HepG2 (cell line): ENCODE measurements around the gene VRK1. TPM values are rescaled to one million over a fixed set of nuclear protein-coding genes. Genes with fewer than 3 reads are reported as not detected.

Source experiments
- ATAC-seq: fragments of 200-7000 bp; cut with Tn5 transposase; 3 replicates; pipeline ENCODE4 v1.9.1; 2020; ENCODE audit warnings: mild to moderate bottlenecking, moderate library complexity
- BruUV-seq: library from RNA; stranded (reverse); fragments of 400-500 nt; replicated peaks from 2 replicates; lab custom pipeline; 2021; lab: Mats Ljungman, UMichigan
- CTCF ChIA-PET: fragments of 300-600 bp; formaldehyde crosslinking; extraction: SDS; loops from one replicate; lab custom pipeline; 2021; ENCODE audit warnings: low total read pairs, inconsistent platforms, low intra/inter-chr PET ratio; lab: Yijun Ruan, JAX
- POLR2A ChIA-PET: fragments of 350-600 bp; sonication (Branson Sonifier 250); formaldehyde crosslinking; loops from one replicate; lab custom pipeline; 2020; ENCODE audit warnings: antibody characterized with exemption, inconsistent platforms; lab: Yijun Ruan, JAX
- DNase-seq: peaks from one replicate; pipeline ENCODE4 v3.0.0-alpha.2; 2015; ENCODE audit warnings: low spot score
- FAIRE-seq: peaks from 3 replicates; lab custom pipeline; 2011; peaks lifted over from hg19 to GRCh38; lab: Jason Lieb, UNC
- H2AFZ ChIP-seq: one replicate; pipeline ENCODE4 v1.6.1; 2011; ENCODE audit warnings: low read length, inconsistent platforms
- H3K27ac ChIP-seq: fragments of 300-600 bp; 3 replicates; pipeline ENCODE4 v1.8.0; 2011; ENCODE audit warnings: mixed run types, mild to moderate bottlenecking, mixed read lengths, low read length, inconsistent platforms; ENCODE audit not compliant: insufficient read depth; ENCODE audit errors: extremely low read length
- H3K27me3 ChIP-seq, 2 experiments: fragments of 200-600 bp in 1 of 2; 2 replicates in 1 of 2; 3 replicates in 1 of 2; pipeline versions ENCODE4 v1.6.0 to v1.8.0; 2011; ENCODE audit warnings: low read length in 2 of 2, mild to moderate bottlenecking in 2 of 2, moderate library complexity in 2 of 2, inconsistent platforms in 1 of 2; ENCODE audit not compliant: insufficient read depth in 2 of 2, control insufficient read depth in 1 of 2
- H3K36me3 ChIP-seq, 2 experiments: fragments of 200-600 bp in 1 of 2; replicated peaks in 1 of 2; 2 replicates in 1 of 2; 3 replicates in 1 of 2; pipeline versions ENCODE4 v1.5.1 to v1.8.0; 2011; ENCODE audit warnings: low read length in 2 of 2, inconsistent platforms in 1 of 2; ENCODE audit not compliant: insufficient read depth in 2 of 2, control insufficient read depth in 1 of 2
- H3K4me1 ChIP-seq: 2 replicates; pipeline ENCODE4 v1.5.1; 2012; ENCODE audit warnings: low read length, inconsistent platforms; ENCODE audit not compliant: insufficient read depth
- H3K4me2 ChIP-seq: 2 replicates; pipeline ENCODE4 v1.6.0; 2011; ENCODE audit warnings: low read depth, low read length, inconsistent platforms
- H3K4me3 ChIP-seq, 3 experiments: fragments of 200-600 bp in 1 of 3; sonication (generic), shearing (Covaris generic) in 1 of 3; replicated peaks in 1 of 3; 2 replicates each; pipeline ENCODE4 v1.5.1; 2011 to 2016; ENCODE audit warnings: low read length in 3 of 3, inconsistent platforms in 2 of 3, low read depth in 2 of 3, mild to moderate bottlenecking in 2 of 3, control low read depth in 1 of 3, mixed read lengths in 1 of 3; ENCODE audit not compliant: insufficient read depth in 1 of 3
- H3K79me2 ChIP-seq: one replicate; pipeline ENCODE4 v1.6.1; 2011; ENCODE audit warnings: low read length, inconsistent platforms; ENCODE audit not compliant: insufficient read depth
- H3K9ac ChIP-seq: 2 replicates; pipeline ENCODE4 v1.6.0; 2011; ENCODE audit warnings: mild to moderate bottlenecking, low read depth, low read length, inconsistent platforms; ENCODE audit not compliant: insufficient read depth
- H3K9me3 ChIP-seq: 2 replicates; pipeline ENCODE4 v1.5.1; 2012; ENCODE audit warnings: mild to moderate bottlenecking, low read length
- H4K20me1 ChIP-seq: 2 replicates; pipeline ENCODE4 v1.6.0; 2011; ENCODE audit warnings: inconsistent platforms, mild to moderate bottlenecking, low read length, moderate library complexity; ENCODE audit not compliant: insufficient read depth
- AFF4 ChIP-seq: sonication (generic); formaldehyde crosslinking; IDR thresholded peaks from 2 replicates; pipeline ENCODE4 v1.4.0; 2020; ENCODE audit warnings: missing genetic modification reagents
- GTF2F1 ChIP-seq: fragments of 150-350 bp; IDR thresholded peaks from 2 replicates; pipeline ENCODE4 v1.6.1; 2014; ENCODE audit warnings: low read length
- IKZF1 ChIP-seq: fragments of 450-650 bp; IDR thresholded peaks from 2 replicates; pipeline ENCODE4 v1.7.1; 2016
- KAT2B ChIP-seq: fragments of 150-350 bp; IDR thresholded peaks from 2 replicates; pipeline ENCODE4 v1.6.1; 2014; ENCODE audit warnings: low read depth, low read length, borderline replicate concordance
- TIGD3 ChIP-seq: sonication (generic); formaldehyde crosslinking; IDR thresholded peaks from 2 replicates; pipeline ENCODE4 v1.5.1; 2020; ENCODE audit warnings: mild to moderate bottlenecking, missing genetic modification reagents, borderline replicate concordance
- ZBTB1 ChIP-seq: sonication (generic); formaldehyde crosslinking; IDR thresholded peaks from 2 replicates; pipeline ENCODE4 v1.4.0; 2020; ENCODE audit warnings: missing genetic modification reagents, borderline replicate concordance
- ZNF12 ChIP-seq: sonication (generic); formaldehyde crosslinking; IDR thresholded peaks from 2 replicates; pipeline ENCODE4 v1.5.0; 2020; ENCODE audit warnings: missing genetic modification reagents
- ZNF331 ChIP-seq: sonication (generic); formaldehyde crosslinking; IDR thresholded peaks from 2 replicates; pipeline ENCODE4 v1.4.0; 2020; ENCODE audit warnings: missing genetic modification reagents
- ZNF414 ChIP-seq: sonication (generic); formaldehyde crosslinking; IDR thresholded peaks from 2 replicates; pipeline ENCODE4 v1.5.0; 2020; ENCODE audit warnings: missing genetic modification reagents
- ZNF792 ChIP-seq: IDR thresholded peaks from 2 replicates; pipeline ENCODE4 v1.6.1; 2016
- WGBS: methylation state at CpG from one replicate; pipeline ENCODE4 v1.1.6; 2017; ENCODE audit warnings: low lambda C conversion rate; 5-methylcytosine and 5-hydroxymethylcytosine counted together
- in situ Hi-C: cut with HindIII; loops from 2 replicates; pipeline ENCODE4 v1.10.0; 2017; ENCODE audit warnings: low pct_unique_long_range_greater_than_20kb; ENCODE audit not compliant: extremely low pct_ligation_motif_present
- intact Hi-C: fragments of 100-400 bp; cut with micrococcal nuclease; formaldehyde crosslinking; loops from one replicate; pipeline ENCODE4 v1.10.0; 2022; ENCODE audit not compliant: unreplicated experiment
- polyA plus RNA-seq, 8 experiments: library from polyadenylated mRNA; depleted of rRNA in 3 of 8; stranded (reverse) in 7 of 8; unstranded in 1 of 8; fragments of >200 nt; fragmentation: Illumina TruSeq in 4 of 8; extraction: Trizol in 4 of 8; gene quantifications; 2 replicates each; pipeline versions ENCODE4 v1.2.1 to v1.2.3, GENCODE V29; 2011 to 2016; ENCODE audit warnings: low read depth in 4 of 8, missing spikeins in 1 of 8, mixed read lengths in 1 of 8; ENCODE audit not compliant: insufficient read depth in 1 of 8
- total RNA-seq, 5 experiments: library from RNA; depleted of rRNA; stranded (reverse); fragments of >200 nt; fragmentation: Illumina TruSeq; extraction: Trizol; gene quantifications; 2 replicates each; pipeline ENCODE4 v1.2.3, GENCODE V29; 2016; ENCODE audit warnings: low read depth in 1 of 5

VRK1 gene
- total and polyA plus RNA-seq, 2 of the 13 experiments (the other 11 are each of a cell fraction or from before 2014, with no cell fraction given), result 7.9 to 51.3 TPM

GRCh38 chr14:96903444-96904023, 106.4 kb downstream of the VRK1 start:
- DNase-seq (no peak), FAIRE-seq (no peak), ATAC-seq (no peak)
- no peak overlapping the region for H3K9ac ChIP-seq
- TF ChIP-seq ZNF331 (CRISPR knock-in tag) (no peak), ZNF12 (no peak), ZNF792 (CRISPR knock-in tag) (no peak), GTF2F1 (no peak)
- BruUV-seq, result no TSS peak
- peaks cover 12% of the 10 kb centered on the region for H3K4me1 ChIP-seq
- H3K4me2 ChIP-seq, result no peak overlapping the region
- H3K36me3 ChIP-seq, result no peaks in the 10 kb centered on the region; a peak in 1 of 5 replicates
- POLR2A ChIA-PET, result no interaction called here
- CTCF ChIA-PET, result no interaction called here
- no peak overlapping the region for H3K27ac ChIP-seq
- H2AFZ ChIP-seq, result no peak overlapping the region
- no peak overlapping the region for H3K4me3 ChIP-seq
- in situ Hi-C loops, result no loop called here
- H3K79me2 ChIP-seq, result no peaks in the 10 kb centered on the region
- H3K9me3 ChIP-seq, result no peaks in the 10 kb centered on the region
- no peaks in the 10 kb centered on the region for H4K20me1 ChIP-seq
- 98% methylated on average over 8 of the region's 8 CpGs for WGBS
- intact Hi-C loops, result no loop called here
- no peaks in the 10 kb centered on the region for H3K27me3 ChIP-seq

GRCh38 chr14:96904201-96904600, 107.0 kb downstream of the VRK1 start:
- FAIRE-seq (no peak), DNase-seq (no peak)
- in situ Hi-C loops (no loop called here), intact Hi-C loops (no loop called here)
- no peaks in the 10 kb centered on the region for H4K20me1 ChIP-seq
- no peak overlapping the region for H3K27ac ChIP-seq
- H3K4me1 ChIP-seq, result peaks cover 12% of the 10 kb centered on the region
- H3K79me2 ChIP-seq, result no peaks in the 10 kb centered on the region
- no peaks in the 10 kb centered on the region; a peak in 1 of 5 replicates for H3K36me3 ChIP-seq
- no TSS peak for BruUV-seq
- CTCF ChIA-PET, result no interaction called here
- no peak overlapping the region for H3K4me2 ChIP-seq
- H2AFZ ChIP-seq, result no peak overlapping the region
- no peak overlapping the region for H3K9ac ChIP-seq
- no peaks in the 10 kb centered on the region for H3K9me3 ChIP-seq
- H3K27me3 ChIP-seq, result no peaks in the 10 kb centered on the region
- no peak overlapping the region for H3K4me3 ChIP-seq
- POLR2A ChIA-PET, result no interaction called here
- no peak for TF ChIP-seq TIGD3 (CRISPR knock-in tag)
- TF ChIP-seq IKZF1, result no peak
- TF ChIP-seq ZBTB1 (CRISPR knock-in tag), result no peak
- TF ChIP-seq AFF4, result no peak
- TF ChIP-seq KAT2B, result no peak
- no peak for TF ChIP-seq ZNF414
- no peak for TF ChIP-seq ZNF12
- TF ChIP-seq, all 625 proteins: peak for 0
- no peak for ATAC-seq
- WGBS, result 45% methylated on average over 3 of the region's 3 CpGs
